Measurements from ENCODE around the gene PAM.

DNA sequence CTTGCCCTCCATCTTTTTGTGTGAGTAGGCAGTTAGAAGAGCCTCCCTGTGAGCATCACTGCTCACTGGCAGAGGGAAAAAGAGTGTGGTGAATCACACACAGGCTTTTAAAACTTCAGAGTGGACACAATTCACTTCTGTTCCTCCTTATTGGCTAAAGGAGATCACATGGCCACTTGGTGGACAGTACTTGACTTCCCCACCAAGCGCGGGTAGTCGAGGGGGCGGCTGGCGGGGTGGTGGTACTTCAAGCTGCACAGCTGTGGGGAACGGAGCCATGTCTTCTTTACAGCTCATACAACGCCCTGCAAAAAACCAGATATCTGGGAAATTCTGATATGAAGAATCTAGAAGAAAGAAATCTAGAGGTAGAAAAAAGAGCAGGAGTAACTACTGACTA lies 95.4 kb downstream of the PAM start:
- TF ChIP-seq, protein P1, sequence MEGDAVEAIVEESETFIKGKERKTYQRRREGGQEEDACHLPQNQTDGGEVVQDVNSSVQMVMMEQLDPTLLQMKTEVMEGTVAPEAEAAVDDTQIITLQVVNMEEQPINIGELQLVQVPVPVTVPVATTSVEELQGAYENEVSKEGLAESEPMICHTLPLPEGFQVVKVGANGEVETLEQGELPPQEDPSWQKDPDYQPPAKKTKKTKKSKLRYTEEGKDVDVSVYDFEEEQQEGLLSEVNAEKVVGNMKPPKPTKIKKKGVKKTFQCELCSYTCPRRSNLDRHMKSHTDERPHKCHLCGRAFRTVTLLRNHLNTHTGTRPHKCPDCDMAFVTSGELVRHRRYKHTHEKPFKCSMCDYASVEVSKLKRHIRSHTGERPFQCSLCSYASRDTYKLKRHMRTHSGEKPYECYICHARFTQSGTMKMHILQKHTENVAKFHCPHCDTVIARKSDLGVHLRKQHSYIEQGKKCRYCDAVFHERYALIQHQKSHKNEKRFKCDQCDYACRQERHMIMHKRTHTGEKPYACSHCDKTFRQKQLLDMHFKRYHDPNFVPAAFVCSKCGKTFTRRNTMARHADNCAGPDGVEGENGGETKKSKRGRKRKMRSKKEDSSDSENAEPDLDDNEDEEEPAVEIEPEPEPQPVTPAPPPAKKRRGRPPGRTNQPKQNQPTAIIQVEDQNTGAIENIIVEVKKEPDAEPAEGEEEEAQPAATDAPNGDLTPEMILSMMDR (IDR thresholded peaks at IDR 0.05): no peak
- TF ChIP-seq POLR2A (IDR thresholded peaks at IDR 0.05): no peak
- TF ChIP-seq EP300 (IDR thresholded peaks at IDR 0.05; ENCODE audit: low read depth): no peak

Data from transverse colon (tissue), 3 donors.